Measurements from ENCODE around the gene ABCA9.
"Not testable (repeated sequence)": the region's sequence is repeated elsewhere in the genome, so short reads cannot be mapped to it uniquely, and the experiment has no call there.

The ABCA9 gene

DNA sequence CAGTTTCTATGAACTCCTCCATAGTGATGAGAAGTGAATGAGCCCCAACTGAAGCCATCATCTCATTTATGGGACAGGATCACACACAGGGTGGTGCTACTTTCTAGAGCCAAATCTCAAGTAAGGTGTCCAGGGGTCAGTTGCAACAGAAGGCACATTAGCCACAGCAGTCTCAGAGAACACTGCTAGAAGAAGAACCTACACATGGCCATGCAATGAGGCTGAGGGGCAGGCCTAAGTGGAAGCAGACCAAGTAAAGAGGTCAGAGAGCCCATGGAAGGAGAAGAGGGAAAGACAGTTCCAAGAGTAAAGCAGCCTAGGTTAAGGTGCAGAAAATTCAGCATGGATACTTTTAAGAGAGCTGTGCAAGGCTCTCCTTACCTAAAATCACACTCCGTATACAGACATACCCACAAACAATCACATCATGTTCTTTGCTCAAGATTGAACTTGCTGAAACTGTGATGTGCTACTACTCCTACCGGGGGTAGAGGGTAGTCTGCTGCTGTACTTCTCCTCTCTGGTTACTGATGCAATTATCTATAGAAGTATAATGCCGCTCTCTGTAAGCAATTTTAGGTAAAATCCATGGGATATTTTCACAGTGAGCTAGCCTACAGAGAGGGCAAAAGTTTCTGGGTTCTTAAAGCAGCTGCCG is 107.3 kb downstream of the ABCA9 start:
- no peak for DNase-seq

DNA sequence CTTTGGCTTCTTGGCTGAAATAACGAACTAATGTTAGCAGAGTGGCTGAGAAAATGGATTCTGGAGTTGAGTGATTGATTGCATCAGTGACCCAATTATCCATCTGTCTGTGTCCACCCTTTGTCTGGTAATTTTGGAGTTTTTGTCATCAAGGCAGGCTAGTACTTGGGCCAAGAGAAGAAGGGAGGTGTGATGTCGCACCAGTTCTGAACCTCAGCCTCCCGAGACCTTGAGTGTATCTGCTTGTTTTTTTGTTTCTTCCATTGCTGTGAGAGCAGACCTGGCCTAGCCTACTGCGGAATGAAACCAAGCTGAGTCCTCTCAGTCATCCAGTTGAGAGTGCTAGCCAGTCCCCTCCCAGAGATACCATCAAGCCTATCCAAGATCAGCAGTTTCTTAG is 110.0 kb downstream of the ABCA9 start:
- no peak for DNase-seq

GRCh38 chr17:68947868-68948267 is 112.9 kb downstream of the ABCA9 start:
- not testable (repeated sequence) for DNase-seq

- no peak for DNase-seq
Measured at GRCh38 chr17:68944435-68945035, 116.2 kb downstream of the ABCA9 start.

DNA sequence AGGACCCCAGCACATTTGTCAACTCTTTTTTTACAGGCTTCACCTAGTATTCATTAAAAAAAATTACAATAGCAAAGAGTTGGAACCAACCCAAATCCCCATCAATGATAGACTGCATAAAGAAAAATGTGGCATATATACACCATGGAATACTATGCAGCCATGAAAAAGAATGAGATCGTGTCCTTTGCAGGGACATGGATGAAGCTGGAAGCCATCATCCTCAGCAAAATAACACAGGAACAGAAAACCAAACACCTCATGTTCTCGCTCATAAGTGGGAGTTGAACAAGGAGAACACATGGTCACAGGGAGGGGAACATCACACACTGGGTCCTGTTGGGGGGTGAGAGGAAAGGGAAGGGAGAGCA is 116.9 kb downstream of the ABCA9 start:
- not testable (repeated sequence) for DNase-seq

GRCh38 chr17:68943123-68943811 is 117.5 kb downstream of the ABCA9 start:
- no peak for DNase-seq

DNA sequence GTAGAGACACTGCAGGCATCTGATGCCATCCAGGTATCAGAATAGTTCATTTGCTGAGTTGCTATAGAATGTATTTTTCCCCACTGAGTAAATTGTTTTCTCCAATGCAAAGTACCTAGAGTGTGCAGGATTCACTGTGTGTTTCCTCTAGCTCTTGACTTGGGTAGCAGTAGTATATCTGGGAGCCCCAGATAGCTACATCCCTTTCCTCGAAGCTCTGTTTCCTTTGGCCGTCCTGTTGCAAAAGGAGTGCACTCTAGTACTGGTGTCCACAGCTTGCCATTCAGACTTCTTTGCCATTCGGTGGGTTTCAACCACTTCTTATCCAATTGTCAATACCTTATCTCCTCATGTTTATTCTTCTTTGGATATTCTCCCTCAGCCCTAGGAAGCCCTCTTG is 118.3 kb downstream of the ABCA9 start:
- DNase-seq, result no peak

GRCh38 chr17:68941761-68942160 is 119.0 kb downstream of the ABCA9 start:
- no peak for DNase-seq

DNA sequence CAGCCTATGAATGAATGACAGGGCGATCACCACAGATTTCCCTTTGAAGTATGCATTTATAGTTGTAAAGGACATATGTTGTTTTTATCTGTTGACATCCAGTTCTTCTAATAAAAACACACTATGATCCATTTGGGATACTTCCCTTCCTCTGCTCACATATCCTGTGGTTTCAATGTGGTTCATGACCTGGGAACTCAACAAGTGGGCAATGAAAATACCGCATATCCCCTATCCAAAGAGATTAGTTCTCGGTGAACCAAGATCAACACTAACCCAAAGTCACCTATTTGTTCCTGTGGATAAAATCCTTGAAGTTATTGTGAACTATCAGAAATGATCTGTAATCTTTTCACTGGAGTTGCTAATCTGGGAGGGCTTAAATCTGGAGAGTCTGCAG is 121.5 kb downstream of the ABCA9 start:
- DNase-seq, result no peak

DNA sequence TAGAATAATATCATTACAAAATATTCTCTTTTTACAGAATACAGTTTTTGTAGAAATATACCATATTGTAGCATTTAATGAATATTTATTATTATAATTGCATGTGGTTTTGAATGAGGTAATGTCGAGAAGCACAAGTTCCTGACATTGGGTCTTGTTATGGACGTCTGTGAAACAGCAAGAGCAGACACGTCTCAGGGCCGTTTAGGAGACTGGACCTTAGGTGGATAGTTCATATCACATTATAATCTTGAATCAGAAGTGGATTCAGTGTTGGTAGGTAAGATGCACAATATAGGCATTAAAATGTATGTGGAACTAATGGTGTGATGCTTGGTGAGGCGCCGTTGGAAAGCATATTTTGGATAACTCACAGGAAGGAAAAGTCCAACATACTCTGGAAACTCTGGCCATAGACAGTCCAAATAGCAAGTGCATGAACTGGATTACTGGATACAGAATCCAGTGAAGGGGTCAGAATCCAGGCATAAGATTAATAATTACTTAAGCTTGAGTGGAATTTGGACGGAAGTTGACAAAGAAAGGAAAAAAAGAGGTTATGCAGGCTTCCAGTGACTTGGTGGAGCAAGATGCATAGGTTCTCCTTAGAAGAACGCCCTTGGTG is 122.7 kb downstream of the ABCA9 start:
- DNase-seq, result no peak

DNA sequence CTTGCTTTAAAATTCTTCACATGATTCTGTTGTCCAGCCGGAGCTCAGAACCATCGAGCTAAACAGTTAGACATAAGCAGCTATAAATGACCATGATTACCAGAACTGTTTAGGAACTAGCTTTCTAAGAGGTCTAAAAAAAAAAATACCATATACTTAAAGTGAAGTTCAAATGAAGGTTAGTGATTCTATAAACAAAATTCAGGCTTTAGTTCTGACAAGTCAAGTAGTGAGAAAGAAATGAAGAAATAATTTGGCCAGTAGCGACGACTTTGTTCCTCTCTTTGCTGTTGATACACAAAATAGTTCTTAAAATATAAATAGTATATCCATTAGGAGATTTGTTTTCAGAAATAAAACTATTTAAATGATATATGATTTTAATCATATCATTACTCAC is 133.2 kb downstream of the ABCA9 start:
- no peak for DNase-seq

GRCh38 chr17:68924793-68925720 is 135.7 kb downstream of the ABCA9 start:
- DNase-seq, result no peak
